Stimulated activated CD4-positive, alpha-beta T cell treated with anti-CD3 and anti-CD28 coated beads, TNF-alpha, amount 100 ng/mL, for 1 hour (primary cell): Measurements from ENCODE around the gene DSG3.

Experiments used
- DNase-seq, 3 donors: peaks; one replicate each; pipeline ENCODE4 v3.0.0-alpha.2; 2020; ENCODE audit warnings: low read depth in 3 of 3, low spot score in 1 of 3

Gene DSG3

GRCh38 chr18:31513189-31513935 lies 65.8 kb downstream of the DSG3 start:
- no peak for DNase-seq

DNA sequence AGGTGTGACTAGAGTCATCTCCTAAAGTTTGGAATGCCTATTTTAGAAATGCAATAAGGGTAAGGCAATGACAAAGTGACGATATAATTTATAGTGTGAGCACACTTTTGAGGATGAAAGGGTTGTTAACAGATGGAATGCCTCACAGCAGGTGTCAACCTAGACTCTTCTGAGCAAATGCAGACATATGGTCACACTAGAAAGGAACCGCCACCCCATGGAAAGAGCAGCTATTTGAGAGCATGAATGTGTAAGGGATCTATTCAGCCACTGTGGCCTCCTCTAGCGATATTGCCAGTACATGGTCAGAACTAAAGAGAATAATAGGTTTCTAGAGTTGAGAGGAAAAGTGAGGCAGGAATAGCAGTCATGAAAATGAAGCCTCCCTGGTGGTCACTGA lies 68.9 kb downstream of the DSG3 start:
- no peak for DNase-seq

GRCh38 chr18:31526374-31526773 lies 78.8 kb downstream of the DSG3 start:
- DNase-seq = no peak
